Suprapubic skin (tissue), 4 donors: ENCODE measurements around the gene LRP11. TPM values are rescaled to one million over a fixed set of nuclear protein-coding genes. Genes with fewer than 3 reads are reported as not detected.
A peak's percentile ranks its signal among the peaks of the same experiment; 100 is the strongest.
"Not testable (repeated sequence)": the region's sequence is repeated elsewhere in the genome, so short reads cannot be mapped to it uniquely, and the experiment has no call there.

Experiments
- DNase-seq, 2 donors: peaks; one replicate each; pipeline ENCODE4 v3.0.0-alpha.2; 2019; ENCODE audit warnings: low spot score in 2 of 2
- H3K27ac ChIP-seq: fragments of 200-600 bp; sonication (generic); one replicate; pipeline ENCODE4 v1.5.1; 2019
- H3K27me3 ChIP-seq: fragments of 200-600 bp; sonication (generic); one replicate; pipeline ENCODE4 v1.5.1; 2019
- H3K36me3 ChIP-seq: fragments of 200-600 bp; sonication (generic); one replicate; pipeline ENCODE4 v1.5.1; 2019
- H3K4me1 ChIP-seq: fragments of 200-600 bp; sonication (generic); one replicate; pipeline ENCODE4 v1.5.1; 2019
- H3K4me3 ChIP-seq: fragments of 200-600 bp; sonication (generic); one replicate; pipeline ENCODE4 v1.5.1; 2019; ENCODE audit warnings: mild to moderate bottlenecking
- H3K9me3 ChIP-seq: fragments of 200-600 bp; sonication (generic); one replicate; pipeline ENCODE4 v1.5.1; 2019
- EP300 ChIP-seq: sonication (generic); formaldehyde crosslinking; IDR thresholded peaks from one replicate; pipeline ENCODE4 v1.6.1; 2017; ENCODE audit warnings: antibody characterized with exemption
- POLR2A ChIP-seq, 2 donors: fragments of 450-650 bp; IDR thresholded peaks; one replicate each; pipeline ENCODE4 v1.6.1; 2017; ENCODE audit warnings: antibody characterized with exemption in 2 of 2, mild to moderate bottlenecking in 2 of 2, moderate library complexity in 2 of 2
- POLR2AphosphoS5 ChIP-seq, 3 donors: sonication (generic); formaldehyde crosslinking; IDR thresholded peaks; one replicate each; pipeline ENCODE4 v1.6.1; 2017; ENCODE audit warnings: antibody characterized with exemption in 3 of 3
- whole genome bisulfite sequencing: methylation state at CpG from one replicate; pipeline ENCODE4 v1.1.5; 2018; 5-methylcytosine and 5-hydroxymethylcytosine counted together
- total RNA-seq, 4 donors: library from RNA; depleted of rRNA; stranded (reverse); fragments of >200 nt; gene quantifications; one replicate each; pipeline ENCODE4 v1.1.0, GENCODE V29; 2016
- TF ChIP-seq, protein P1 (sequence below), 2 donors: fragments of 200-600 bp in 1 of 2; fragments of 450-650 bp in 1 of 2; sonication (generic) in 1 of 2; IDR thresholded peaks; one replicate each; pipeline ENCODE4 v1.5.1; 2016 to 2019; ENCODE audit warnings: antibody characterized with exemption in 2 of 2, mild to moderate bottlenecking in 1 of 2, moderate library complexity in 1 of 2

The LRP11 gene
- total RNA-seq, 4 donors from 2014 or later, result 43.6 to 77.2 (median 68.4) TPM

DNA sequence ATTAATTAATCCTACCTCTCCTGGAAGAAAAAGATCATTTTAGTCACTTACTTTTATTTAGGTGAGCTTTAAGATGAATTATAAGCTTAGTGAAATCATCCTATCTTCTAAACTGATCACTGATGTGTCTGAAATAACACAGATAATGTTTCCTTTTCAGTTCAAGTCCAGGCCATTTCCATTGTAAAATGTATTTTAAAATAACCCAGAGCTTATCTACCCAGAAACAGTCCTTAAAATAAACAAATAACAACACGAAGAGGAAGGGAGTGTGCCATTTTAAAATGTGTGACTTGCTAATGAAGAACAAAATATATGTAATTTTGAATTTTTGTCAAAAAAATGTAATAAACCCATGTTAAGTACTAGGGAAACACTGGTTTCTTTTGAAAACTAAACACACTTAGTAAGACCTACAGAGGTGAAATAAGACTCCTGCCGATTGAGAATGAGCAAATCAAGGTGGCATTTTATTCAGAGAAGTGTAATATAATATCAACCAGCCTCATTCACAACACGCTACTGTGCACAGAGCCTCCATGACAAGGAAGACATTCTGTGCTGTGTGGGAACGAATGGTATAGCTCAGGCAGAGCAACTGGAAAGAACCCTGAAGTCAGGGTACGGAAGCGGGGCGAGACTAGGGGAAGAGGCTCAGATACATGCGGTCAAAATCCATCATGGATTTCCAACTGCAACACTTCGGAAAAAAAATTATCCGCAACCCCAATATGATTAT lies 7.7 kb downstream of the LRP11 start:
- Histone ChIP-seq H3K9me3 (no peaks in the 10 kb centered on the region), H3K36me3 (no peaks in the 10 kb centered on the region), H3K27ac (no peak overlapping the region), H3K27me3 (no peaks in the 10 kb centered on the region), H3K4me3 (no peak overlapping the region), H3K4me1 (peaks cover 64% of the 10 kb centered on the region)
- WGBS, result 90% methylated on average over 10 of the region's 10 CpGs
- TF ChIP-seq, protein P1, sequence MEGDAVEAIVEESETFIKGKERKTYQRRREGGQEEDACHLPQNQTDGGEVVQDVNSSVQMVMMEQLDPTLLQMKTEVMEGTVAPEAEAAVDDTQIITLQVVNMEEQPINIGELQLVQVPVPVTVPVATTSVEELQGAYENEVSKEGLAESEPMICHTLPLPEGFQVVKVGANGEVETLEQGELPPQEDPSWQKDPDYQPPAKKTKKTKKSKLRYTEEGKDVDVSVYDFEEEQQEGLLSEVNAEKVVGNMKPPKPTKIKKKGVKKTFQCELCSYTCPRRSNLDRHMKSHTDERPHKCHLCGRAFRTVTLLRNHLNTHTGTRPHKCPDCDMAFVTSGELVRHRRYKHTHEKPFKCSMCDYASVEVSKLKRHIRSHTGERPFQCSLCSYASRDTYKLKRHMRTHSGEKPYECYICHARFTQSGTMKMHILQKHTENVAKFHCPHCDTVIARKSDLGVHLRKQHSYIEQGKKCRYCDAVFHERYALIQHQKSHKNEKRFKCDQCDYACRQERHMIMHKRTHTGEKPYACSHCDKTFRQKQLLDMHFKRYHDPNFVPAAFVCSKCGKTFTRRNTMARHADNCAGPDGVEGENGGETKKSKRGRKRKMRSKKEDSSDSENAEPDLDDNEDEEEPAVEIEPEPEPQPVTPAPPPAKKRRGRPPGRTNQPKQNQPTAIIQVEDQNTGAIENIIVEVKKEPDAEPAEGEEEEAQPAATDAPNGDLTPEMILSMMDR (IDR thresholded peaks at IDR 0.05), result no peak
- no peak for TF ChIP-seq EP300
- no peak for TF ChIP-seq POLR2A (IDR thresholded peaks at IDR 0.05)
- no peak for TF ChIP-seq POLR2AphosphoS5 (IDR thresholded peaks at IDR 0.05)
- DNase-seq, result no peak

DNA sequence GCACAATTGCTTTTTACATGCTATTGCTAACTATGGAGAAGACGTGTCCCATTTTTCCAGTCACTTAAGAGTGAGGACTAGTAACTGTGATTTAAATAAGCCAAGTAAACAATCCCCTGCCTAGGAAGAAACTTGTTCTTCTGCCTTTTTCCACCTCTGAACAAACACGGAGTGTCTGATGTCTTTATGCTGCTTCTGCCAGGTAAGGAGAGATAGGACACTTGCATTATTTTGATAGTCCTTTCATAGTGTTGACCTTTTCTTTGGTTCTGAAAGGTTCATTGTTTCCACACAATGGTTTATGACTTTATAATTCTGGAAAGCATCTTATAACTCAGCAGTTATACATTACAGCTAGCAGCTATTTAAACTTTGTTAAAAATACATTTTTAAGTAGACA lies 8.4 kb downstream of the LRP11 start:
- Histone ChIP-seq H3K9me3 (no peaks in the 10 kb centered on the region), H3K36me3 (peaks cover 4% of the 10 kb centered on the region), H3K4me1 (peaks cover 58% of the 10 kb centered on the region), H3K4me3 (no peak overlapping the region), H3K27me3 (no peaks in the 10 kb centered on the region), H3K27ac (peak overlapping the region; percentile 61)
- no peak for TF ChIP-seq POLR2A (IDR thresholded peaks at IDR 0.05)
- TF ChIP-seq, protein P1 (IDR thresholded peaks at IDR 0.05), result no peak
- TF ChIP-seq EP300, result no peak
- TF ChIP-seq POLR2AphosphoS5 (IDR thresholded peaks at IDR 0.05), result no peak
- WGBS, result 52% methylated on average over 2 of the region's 2 CpGs
- no peak for DNase-seq

DNA sequence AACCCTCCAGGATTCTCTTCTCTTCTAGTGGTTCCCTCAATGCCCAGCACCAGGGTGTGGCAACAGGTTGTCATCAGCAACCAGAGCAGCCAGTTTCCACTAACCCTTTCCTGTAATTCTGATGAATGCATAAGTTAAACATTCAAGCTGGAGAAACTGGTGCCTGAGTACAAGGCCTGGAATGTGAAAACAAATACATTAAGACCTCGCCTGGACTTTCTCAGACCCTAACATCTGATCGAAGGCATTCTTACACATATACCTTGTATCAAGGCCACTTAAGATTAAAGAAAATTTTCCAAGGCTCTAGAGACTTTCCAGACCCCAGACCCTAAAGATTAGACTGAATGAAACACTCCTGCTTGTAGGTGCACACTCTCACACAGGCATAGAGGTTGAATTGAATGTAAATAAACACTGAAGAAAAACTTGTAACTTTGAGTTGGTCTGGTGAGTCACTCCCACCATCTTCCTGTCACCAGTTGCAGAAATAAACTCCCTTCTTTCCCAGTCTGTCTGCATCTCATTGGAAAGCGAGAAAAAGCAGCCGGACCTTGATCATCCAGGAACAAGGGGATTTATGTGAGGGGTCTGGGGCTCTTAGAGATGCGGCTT lies 9.0 kb downstream of the LRP11 start:
- peaks cover 4% of the 10 kb centered on the region for H3K36me3 ChIP-seq
- no peak overlapping the region for H3K4me3 ChIP-seq
- TF ChIP-seq EP300 (no peak), POLR2A (IDR thresholded peaks at IDR 0.05) (no peak), POLR2AphosphoS5 (IDR thresholded peaks at IDR 0.05) (no peak)
- TF ChIP-seq, protein P1 (IDR thresholded peaks at IDR 0.05), result no peak
- no peaks in the 10 kb centered on the region for H3K27me3 ChIP-seq
- peaks cover 54% of the 10 kb centered on the region for H3K4me1 ChIP-seq
- no peak for DNase-seq
- 70% methylated on average over 5 of the region's 5 CpGs for WGBS
- peak overlapping the region; percentile 61 for H3K27ac ChIP-seq
- H3K9me3 ChIP-seq, result no peaks in the 10 kb centered on the region

DNA sequence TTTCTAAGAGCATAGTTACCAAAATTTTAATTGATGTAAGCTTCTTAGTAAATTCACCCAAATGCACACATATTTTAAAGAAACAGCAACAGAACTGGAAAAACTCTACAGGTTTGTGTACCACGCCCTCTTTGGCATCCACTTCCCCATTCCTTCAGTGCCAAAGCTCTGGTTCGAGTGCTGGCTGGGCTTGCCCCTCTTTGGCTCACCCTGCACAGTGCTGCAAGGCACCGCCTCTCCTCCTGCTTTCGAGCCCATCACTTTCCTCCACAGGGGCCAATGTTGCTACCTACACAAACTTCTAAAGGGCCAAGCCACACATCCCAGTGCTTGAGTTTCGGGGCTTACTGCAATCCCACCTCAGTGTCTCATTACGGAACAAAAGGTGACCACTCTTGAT lies 9.6 kb downstream of the LRP11 start:
- peaks cover 4% of the 10 kb centered on the region for H3K36me3 ChIP-seq
- peak overlapping the region; percentile 61 for H3K27ac ChIP-seq
- DNase-seq, result no peak
- H3K9me3 ChIP-seq, result no peaks in the 10 kb centered on the region
- peaks cover 47% of the 10 kb centered on the region for H3K4me1 ChIP-seq
- no peak overlapping the region for H3K4me3 ChIP-seq
- WGBS, result 32% methylated on average over 6 of the region's 6 CpGs
- TF ChIP-seq EP300 (no peak), POLR2A (IDR thresholded peaks at IDR 0.05) (no peak)
- no peaks in the 10 kb centered on the region for H3K27me3 ChIP-seq

DNA sequence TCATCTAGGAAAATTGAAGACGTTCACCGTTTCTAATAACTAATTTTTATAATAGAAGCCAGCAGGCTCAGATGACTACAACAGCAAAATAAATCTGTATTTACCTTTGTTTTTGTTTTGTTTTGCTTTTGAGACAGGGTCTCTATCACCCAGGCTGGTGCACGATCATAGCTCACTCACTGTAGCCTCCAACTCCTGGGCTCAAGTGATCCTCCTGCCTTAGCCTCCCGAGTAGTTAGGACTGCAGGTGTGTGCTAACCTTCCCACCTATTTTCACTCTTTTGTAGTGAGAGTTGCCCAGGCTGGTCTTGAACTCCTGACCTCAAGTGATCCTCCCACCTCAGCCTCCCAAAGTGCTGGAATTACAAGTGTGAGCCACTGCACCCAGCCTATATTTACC lies 10.1 kb downstream of the LRP11 start:
- H3K36me3 ChIP-seq, H3K27me3 ChIP-seq, H3K9me3 ChIP-seq, H3K4me3 ChIP-seq, DNase-seq: not testable (repeated sequence)
- Histone ChIP-seq H3K4me1 (peaks cover 44% of the 10 kb centered on the region), H3K27ac (peak overlapping the region; percentile 15)
- 94% methylated on average over 4 of the region's 4 CpGs for WGBS

DNA sequence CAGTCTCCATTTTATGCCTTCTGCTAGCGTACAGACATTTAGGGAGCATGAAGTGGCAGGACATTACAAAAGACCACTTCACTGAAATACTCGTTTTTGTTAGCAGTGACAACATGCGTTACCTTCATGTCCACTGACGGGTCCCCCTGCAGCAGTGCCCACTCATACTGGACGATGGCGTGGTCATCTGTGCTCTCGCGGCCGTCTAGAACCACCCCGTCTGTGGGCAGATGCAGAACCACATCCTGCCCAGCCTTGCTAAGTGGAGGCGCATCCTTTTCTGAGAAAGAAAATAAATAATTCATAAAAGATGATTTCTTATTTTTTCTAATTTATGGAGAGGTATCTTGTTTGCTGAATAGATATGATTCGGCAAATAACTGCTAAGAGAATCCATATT lies 11.3 kb downstream of the LRP11 start:
- H3K4me3 ChIP-seq, result no peak overlapping the region
- H3K4me1 ChIP-seq, result peaks cover 47% of the 10 kb centered on the region
- H3K27ac ChIP-seq, result no peak overlapping the region
- 91% methylated on average over 12 of the region's 12 CpGs for WGBS
- no peak for TF ChIP-seq EP300
- H3K36me3 ChIP-seq, result peaks cover 4% of the 10 kb centered on the region
- H3K27me3 ChIP-seq, result no peaks in the 10 kb centered on the region
- no peaks in the 10 kb centered on the region for H3K9me3 ChIP-seq
- no peak for DNase-seq
